GM11168 (cell line): ENCODE data around the gene SAMD10.

Source experiments
- in situ Hi-C: fragments of 300-500 bp; cut with MboI; formaldehyde crosslinking; loops from one replicate; pipeline ENCODE4 v1.12.0; 2022; ENCODE audit warnings: low sequenced_read_pairs; ENCODE audit not compliant: unreplicated experiment

Gene SAMD10

GRCh38 chr20:63929071-63929470 is 50.4 kb downstream of the SAMD10 start:
- in situ Hi-C loops: no loop called here

- in situ Hi-C loops: no loop called here
Observed at GRCh38 chr20:63926298-63926697, 53.1 kb downstream of the SAMD10 start.

- in situ Hi-C loops: no loop called here
Observed at GRCh38 chr20:63924241-63924640, 55.2 kb downstream of the SAMD10 start.
